Duodenal mucosa (tissue), 2 donors: ENCODE results near the gene RGS14.

ENCODE experiments used
- H3K27ac ChIP-seq: one replicate; pipeline ENCODE4 v1.7.0; 2013; ENCODE audit warnings: low read depth, low read length
- H3K27me3 ChIP-seq, 2 donors: one replicate each; pipeline ENCODE4 v1.7.0; 2013; ENCODE audit warnings: low read length in 2 of 2, control low read depth in 1 of 2; ENCODE audit not compliant: insufficient read depth in 2 of 2, control insufficient read depth in 1 of 2
- H3K36me3 ChIP-seq, 2 donors: one replicate each; pipeline ENCODE4 v1.7.0; 2013; ENCODE audit warnings: low read length in 2 of 2, control low read depth in 1 of 2; ENCODE audit not compliant: insufficient read depth in 2 of 2, control insufficient read depth in 1 of 2
- H3K4me1 ChIP-seq, 2 donors: one replicate each; pipeline ENCODE4 v1.7.0; 2013; ENCODE audit warnings: low read length in 2 of 2, control low read depth in 1 of 2; ENCODE audit not compliant: insufficient read depth in 2 of 2, control insufficient read depth in 1 of 2
- H3K4me3 ChIP-seq, 2 donors: one replicate each; pipeline ENCODE4 v1.7.0; 2013; ENCODE audit warnings: low read length in 2 of 2, low read depth in 1 of 2
- H3K9ac ChIP-seq, 2 donors: one replicate each; pipeline ENCODE4 v1.7.0; 2013; ENCODE audit warnings: low read length in 2 of 2, low read depth in 1 of 2
- H3K9me3 ChIP-seq, 2 donors: one replicate each; pipeline ENCODE4 v1.7.0; 2013; ENCODE audit warnings: low read length in 2 of 2, control low read depth in 1 of 2; ENCODE audit not compliant: control insufficient read depth in 1 of 2

Gene RGS14

GRCh38 chr5:177328545-177329231, 29.0 kb upstream of the RGS14 start:
- H3K9ac ChIP-seq = no peak overlapping the region
- peaks cover 6 to 10% of the 10 kb centered on the region in 2 donors for H3K4me1 ChIP-seq
- H3K4me3 ChIP-seq = no peak overlapping the region
- no peak overlapping the region for H3K27ac ChIP-seq
- H3K27me3 ChIP-seq = no peaks in the 10 kb centered on the region
- H3K36me3 ChIP-seq = peaks cover 20 to 42% of the 10 kb centered on the region in 2 donors
- no peaks in the 10 kb centered on the region for H3K9me3 ChIP-seq

- no peaks in the 10 kb centered on the region for H3K9me3 ChIP-seq
- H3K27ac ChIP-seq = no peak overlapping the region
- no peak overlapping the region for H3K9ac ChIP-seq
- no peak overlapping the region for H3K4me3 ChIP-seq
- H3K27me3 ChIP-seq = no peaks in the 10 kb centered on the region
- peaks cover 27 to 54% of the 10 kb centered on the region in 2 donors for H3K36me3 ChIP-seq
- peaks cover 6 to 10% of the 10 kb centered on the region in 2 donors for H3K4me1 ChIP-seq
These were observed 27.8 kb upstream of the RGS14 start for GRCh38 chr5:177329883-177330282.

- peaks cover 40 to 67% of the 10 kb centered on the region in 2 donors for H3K36me3 ChIP-seq
These were observed 26.5 kb upstream of the RGS14 start for GRCh38 chr5:177330991-177331842.

GRCh38 chr5:177332031-177332895, 25.5 kb upstream of the RGS14 start:
- H3K27me3 ChIP-seq = no peaks in the 10 kb centered on the region
- no peak overlapping the region for H3K27ac ChIP-seq
- H3K9me3 ChIP-seq = no peaks in the 10 kb centered on the region
- no peaks in the 10 kb centered on the region for H3K4me1 ChIP-seq
- peaks cover 43 to 78% of the 10 kb centered on the region in 2 donors for H3K36me3 ChIP-seq
- H3K4me3 ChIP-seq = no peak overlapping the region
- H3K9ac ChIP-seq = no peak overlapping the region

More at GRCh38 chr5:177330991-177331842, 26.5 kb upstream of the RGS14 start:
- H3K9ac ChIP-seq = no peak overlapping the region
- H3K4me1 ChIP-seq = no peaks in the 10 kb centered on the region
- H3K4me3 ChIP-seq = no peak overlapping the region
- H3K27ac ChIP-seq = no peak overlapping the region
- H3K27me3 ChIP-seq = no peaks in the 10 kb centered on the region
- no peaks in the 10 kb centered on the region for H3K9me3 ChIP-seq

GRCh38 chr5:177332896-177333260, 24.8 kb upstream of the RGS14 start:
- peaks cover 47 to 84% of the 10 kb centered on the region in 2 donors for H3K36me3 ChIP-seq
- H3K27ac ChIP-seq = no peak overlapping the region
- H3K4me1 ChIP-seq = no peaks in the 10 kb centered on the region
- H3K9ac ChIP-seq = no peak overlapping the region
- no peak overlapping the region for H3K4me3 ChIP-seq
- no peaks in the 10 kb centered on the region for H3K27me3 ChIP-seq
- no peaks in the 10 kb centered on the region for H3K9me3 ChIP-seq

GRCh38 chr5:177333420-177334154, 24.1 kb upstream of the RGS14 start:
- H3K27me3 ChIP-seq = no peaks in the 10 kb centered on the region
- H3K9me3 ChIP-seq = no peaks in the 10 kb centered on the region
- H3K27ac ChIP-seq = no peak overlapping the region
- peaks cover 51 to 91% of the 10 kb centered on the region in 2 donors for H3K36me3 ChIP-seq
- no peak overlapping the region for H3K4me3 ChIP-seq
- H3K9ac ChIP-seq = no peak overlapping the region
- H3K4me1 ChIP-seq = no peaks in the 10 kb centered on the region

GRCh38 chr5:177334155-177334551, 23.6 kb upstream of the RGS14 start:
- no peaks in the 10 kb centered on the region for H3K4me1 ChIP-seq
- H3K9ac ChIP-seq = no peak overlapping the region
- H3K4me3 ChIP-seq = no peak overlapping the region
- H3K36me3 ChIP-seq = peaks cover 53 to 95% of the 10 kb centered on the region in 2 donors
- no peaks in the 10 kb centered on the region for H3K27me3 ChIP-seq
- no peaks in the 10 kb centered on the region for H3K9me3 ChIP-seq
- no peak overlapping the region for H3K27ac ChIP-seq

- H3K9me3 ChIP-seq = no peaks in the 10 kb centered on the region
- no peaks in the 10 kb centered on the region for H3K4me1 ChIP-seq
- H3K27ac ChIP-seq = no peak overlapping the region
- no peak overlapping the region for H3K9ac ChIP-seq
- no peaks in the 10 kb centered on the region for H3K27me3 ChIP-seq
- no peak overlapping the region for H3K4me3 ChIP-seq
- peaks cover 49 to 92% of the 10 kb centered on the region in 2 donors for H3K36me3 ChIP-seq
These were observed 22.7 kb upstream of the RGS14 start for GRCh38 chr5:177334781-177335700.

GRCh38 chr5:177335701-177336065, 22.0 kb upstream of the RGS14 start:
- no peak overlapping the region for H3K27ac ChIP-seq
- no peaks in the 10 kb centered on the region for H3K4me1 ChIP-seq
- H3K9me3 ChIP-seq = no peaks in the 10 kb centered on the region
- H3K27me3 ChIP-seq = no peaks in the 10 kb centered on the region
- H3K9ac ChIP-seq = no peak overlapping the region
- peaks cover 44 to 86% of the 10 kb centered on the region in 2 donors for H3K36me3 ChIP-seq
- no peak overlapping the region for H3K4me3 ChIP-seq
